SU-DHL-6 (cell line): Measurements from ENCODE around the gene RANBP1.

Experiments used
- H2AFZ ChIP-seq: fragments of 200-600 bp; sonication (generic); 2 replicates; pipeline ENCODE4 v1.6.1; 2014; ENCODE audit warnings: low read depth, mild to moderate bottlenecking, moderate library complexity, mixed read lengths, antibody characterized with exemption, low read length; ENCODE audit not compliant: severe bottlenecking
- H3F3A ChIP-seq: fragments of 200-600 bp; shearing (Covaris generic); 2 replicates; pipeline ENCODE4 v1.6.0; 2016; ENCODE audit warnings: antibody characterized with exemption, mild to moderate bottlenecking; ENCODE audit not compliant: insufficient read depth
- H3K27ac ChIP-seq: fragments of 200-600 bp; sonication (generic); 2 replicates; pipeline ENCODE4 v1.5.1; 2016; ENCODE audit warnings: low read depth, mild to moderate bottlenecking, low read length, moderate library complexity, mixed read lengths
- H3K27me3 ChIP-seq: fragments of 200-600 bp; sonication (generic), shearing (Covaris generic); 2 replicates; pipeline ENCODE4 v1.6.0; 2014; ENCODE audit warnings: mild to moderate bottlenecking, low read length
- H3K36me3 ChIP-seq: fragments of 200-600 bp; sonication (generic); 2 replicates; pipeline ENCODE4 v1.6.1; 2014; ENCODE audit warnings: mild to moderate bottlenecking, low read length, mixed read lengths
- H3K4me2 ChIP-seq: fragments of 300-600, 200-600 bp; shearing (Covaris generic), sonication (generic); 2 replicates; pipeline ENCODE4 v1.6.0; 2014; ENCODE audit warnings: low read length, low read depth, mild to moderate bottlenecking; ENCODE audit not compliant: poor library complexity, severe bottlenecking
- H3K4me3 ChIP-seq: fragments of 200-600 bp; sonication (generic); 2 replicates; pipeline ENCODE4 v1.5.1; 2014; ENCODE audit warnings: antibody characterized with exemption, low read length, mild to moderate bottlenecking, mixed read lengths; ENCODE audit not compliant: insufficient read depth, poor library complexity, severe bottlenecking
- H3K79me2 ChIP-seq: fragments of 200-600 bp; sonication (generic); 2 replicates; pipeline ENCODE4 v1.6.1; 2014; ENCODE audit warnings: mild to moderate bottlenecking, low read length, moderate library complexity; ENCODE audit not compliant: insufficient read depth
- H3K9ac ChIP-seq: fragments of 200-600 bp; sonication (generic); 2 replicates; pipeline ENCODE4 v1.7.0; 2014; ENCODE audit warnings: mild to moderate bottlenecking, low read length
- H3K9me2 ChIP-seq: fragments of 200-600 bp; sonication (generic); replicated peaks from 2 replicates; pipeline ENCODE4 v1.6.1; 2014; ENCODE audit warnings: low read length; ENCODE audit not compliant: insufficient read depth
- H3K9me3 ChIP-seq: fragments of 200-600 bp; sonication (generic); 2 replicates; pipeline ENCODE4 v1.6.1; 2014; ENCODE audit warnings: low read length, mixed read lengths; ENCODE audit not compliant: insufficient read depth
- H4K20me1 ChIP-seq: fragments of 200-600 bp; sonication (generic); 2 replicates; pipeline ENCODE4 v1.6.1; 2014; ENCODE audit warnings: low read depth, mild to moderate bottlenecking, antibody characterized with exemption, low read length, moderate library complexity, mixed read lengths
- CTCF ChIP-seq: fragments of 200-600 bp; sonication (generic); IDR thresholded peaks from one replicate; pipeline ENCODE4 v1.5.1; 2017; ENCODE audit warnings: antibody characterized with exemption, mild to moderate bottlenecking, low read length, moderate library complexity; ENCODE audit not compliant: insufficient read depth, poor library complexity, severe bottlenecking
- EZH2phosphoT487 ChIP-seq: fragments of 200-600 bp; sonication (generic), shearing (Covaris generic); conservative IDR thresholded peaks from 2 replicates; pipeline ENCODE4 v1.6.1; 2018; ENCODE audit warnings: mild to moderate bottlenecking, antibody characterized with exemption, low read length, moderate library complexity, mixed read lengths

Gene RANBP1

GRCh38 chr22:20153945-20154344 is 38.0 kb downstream of the RANBP1 start:
- Histone ChIP-seq H2AFZ (no peak overlapping the region), H3K4me2 (no peak overlapping the region), H3K27me3 (no peaks in the 10 kb centered on the region)

GRCh38 chr22:20154602-20155187 is 38.8 kb downstream of the RANBP1 start:
- no peak overlapping the region for H3K27ac ChIP-seq
- no peak overlapping the region for H3K9ac ChIP-seq
- H3K4me2 ChIP-seq: no peak overlapping the region
- H3K79me2 ChIP-seq: no peaks in the 10 kb centered on the region
- no peaks in the 10 kb centered on the region for H3K36me3 ChIP-seq
- no peaks in the 10 kb centered on the region for H4K20me1 ChIP-seq
- H3K4me3 ChIP-seq: no peak overlapping the region
- H3F3A ChIP-seq: no peaks in the 10 kb centered on the region
- H3K27me3 ChIP-seq: no peaks in the 10 kb centered on the region
- no peaks in the 10 kb centered on the region for H3K9me2 ChIP-seq
- TF ChIP-seq EZH2phosphoT487 (no peak), CTCF (no peak)
- no peaks in the 10 kb centered on the region for H3K9me3 ChIP-seq
- no peak overlapping the region for H2AFZ ChIP-seq

More at GRCh38 chr22:20153945-20154344, 38.0 kb downstream of the RANBP1 start:
- H3K9me3 ChIP-seq: no peaks in the 10 kb centered on the region
- TF ChIP-seq CTCF (no peak), EZH2phosphoT487 (no peak)
- H3K9me2 ChIP-seq: no peaks in the 10 kb centered on the region
- no peaks in the 10 kb centered on the region for H3F3A ChIP-seq
- H3K4me3 ChIP-seq: no peak overlapping the region
- H3K36me3 ChIP-seq: no peaks in the 10 kb centered on the region
- no peaks in the 10 kb centered on the region for H4K20me1 ChIP-seq
- no peaks in the 10 kb centered on the region for H3K79me2 ChIP-seq
- no peak overlapping the region for H3K9ac ChIP-seq
- H3K27ac ChIP-seq: no peak overlapping the region

GRCh38 chr22:20155330-20156041 is 39.6 kb downstream of the RANBP1 start:
- no peaks in the 10 kb centered on the region for H3K36me3 ChIP-seq
- H3K27ac ChIP-seq: no peak overlapping the region
- TF ChIP-seq CTCF (no peak), EZH2phosphoT487 (no peak)
- no peaks in the 10 kb centered on the region for H4K20me1 ChIP-seq
- H3K4me3 ChIP-seq: no peak overlapping the region
- no peak overlapping the region for H3K9ac ChIP-seq
- no peak overlapping the region for H3K4me2 ChIP-seq
- H3K27me3 ChIP-seq: no peaks in the 10 kb centered on the region
- no peak overlapping the region for H2AFZ ChIP-seq
- no peaks in the 10 kb centered on the region for H3F3A ChIP-seq
- no peaks in the 10 kb centered on the region for H3K79me2 ChIP-seq
- no peaks in the 10 kb centered on the region for H3K9me3 ChIP-seq
- no peaks in the 10 kb centered on the region for H3K9me2 ChIP-seq
